T-helper 1 cell treated with Interleukin-12 subunit alpha and Interleukin-12 subunit beta and Interleukin-4 antibody, amounts not matched to agents 30 ng/mL and 1 ng/mL, for 36 hours (primary cell): ENCODE data around the gene FAM25A. TPM values are rescaled to one million over a fixed set of nuclear protein-coding genes. Genes with fewer than 3 reads are reported as not detected.
"Not testable (repeated sequence)": the region's sequence is repeated elsewhere in the genome, so short reads cannot be mapped to it uniquely, and the experiment has no call there.

ENCODE experiments used
- intact Hi-C: fragments of 100-400 bp; cut with micrococcal nuclease; formaldehyde crosslinking; loops from one replicate; pipeline ENCODE4 v1.15.1; 2024
- total RNA-seq: library from RNA; stranded (reverse); gene quantifications from 2 replicates; pipeline ENCODE4 v1.2.3, GENCODE V29; 2022

FAM25A gene
- total RNA-seq, 1 donor from 2014 or later: not detected

- intact Hi-C loops: not testable (repeated sequence)
These were observed 10.9 kb upstream of the FAM25A start for GRCh38 chr10:87009134-87009696.

GRCh38 chr10:87013528-87013927, 6.6 kb upstream of the FAM25A start:
- intact Hi-C loops: not testable (repeated sequence)

- intact Hi-C loops: not testable (repeated sequence)
These were observed 4.9 kb upstream of the FAM25A start for GRCh38 chr10:87014986-87015716.

GRCh38 chr10:87018127-87018526, 2.0 kb upstream of the FAM25A start:
- intact Hi-C loops: not testable (repeated sequence)

- intact Hi-C loops: not testable (repeated sequence)
These were observed 1.0 kb upstream of the FAM25A start for GRCh38 chr10:87019066-87019465.

- intact Hi-C loops: not testable (repeated sequence)
These were observed 590 bp upstream of the FAM25A start for GRCh38 chr10:87019504-87019903.

GRCh38 chr10:87025285-87025958, 5.3 kb downstream of the FAM25A start:
- intact Hi-C loops: not testable (repeated sequence)

GRCh38 chr10:87026747-87027508, 6.8 kb downstream of the FAM25A start:
- intact Hi-C loops: not testable (repeated sequence)

- intact Hi-C loops: not testable (repeated sequence)
These were observed 10.3 kb downstream of the FAM25A start for GRCh38 chr10:87030419-87030818.

GRCh38 chr10:87030912-87031635, 11.0 kb downstream of the FAM25A start:
- intact Hi-C loops: no loop called here

GRCh38 chr10:87036623-87037022, 16.5 kb downstream of the FAM25A start:
- intact Hi-C loops: no loop called here

GRCh38 chr10:87038286-87038717, 18.2 kb downstream of the FAM25A start:
- intact Hi-C loops: no loop called here

- intact Hi-C loops: no loop called here
These were observed 18.7 kb downstream of the FAM25A start for GRCh38 chr10:87038786-87039185.

GRCh38 chr10:87043579-87043978, 23.5 kb downstream of the FAM25A start:
- intact Hi-C loops: not testable (repeated sequence)

- intact Hi-C loops: no loop called here
These were observed 25.4 kb downstream of the FAM25A start for GRCh38 chr10:87045434-87045938.

GRCh38 chr10:87053111-87053510, 33.0 kb downstream of the FAM25A start:
- intact Hi-C loops: no loop called here

- intact Hi-C loops: no loop called here
These were observed 33.6 kb downstream of the FAM25A start for GRCh38 chr10:87053577-87054181.

- intact Hi-C loops: no loop called here
These were observed 34.5 kb downstream of the FAM25A start for GRCh38 chr10:87054373-87055295.

- intact Hi-C loops: no loop called here
These were observed 38.1 kb downstream of the FAM25A start for GRCh38 chr10:87058171-87058570.
